ENCODE results near the gene TPH2. TPM values are rescaled to one million over a fixed set of nuclear protein-coding genes. Genes with fewer than 3 reads are reported as not detected.
A peak's percentile ranks its signal among the peaks of the same experiment; 100 is the strongest.

Gene TPH2
- not detected for polyA plus RNA-seq (2013, experiment 1 of 2)
- polyA plus RNA-seq (2013, experiment 2 of 2): not detected

DNA sequence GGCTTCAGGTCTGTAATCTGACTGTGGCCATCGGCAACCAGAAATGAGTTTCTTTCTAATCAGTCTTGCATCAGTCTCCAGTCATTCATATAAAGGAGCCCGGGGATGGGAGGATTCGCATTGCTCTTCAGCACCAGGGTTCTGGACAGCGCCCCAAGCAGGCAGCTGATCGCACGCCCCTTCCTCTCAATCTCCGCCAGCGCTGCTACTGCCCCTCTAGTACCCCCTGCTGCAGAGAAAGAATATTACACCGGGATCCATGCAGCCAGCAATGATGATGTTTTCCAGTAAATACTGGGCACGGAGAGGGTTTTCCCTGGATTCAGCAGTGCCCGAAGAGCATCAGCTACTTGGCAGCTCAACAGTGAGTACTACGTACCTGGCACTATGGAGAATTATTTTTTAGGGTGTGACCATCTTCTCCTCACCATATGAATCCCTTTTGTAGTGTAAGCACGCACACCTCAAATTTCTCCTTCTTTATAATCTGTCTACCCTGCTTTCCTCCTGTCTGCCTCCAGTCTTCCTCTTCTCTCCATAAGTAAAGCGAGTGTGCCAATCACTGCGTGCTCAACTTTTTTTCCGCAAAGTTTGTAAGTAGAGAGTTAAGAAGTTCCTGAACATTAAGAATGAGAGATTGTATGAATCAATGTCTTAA is at the start of gene TPH2:
Gene TPH2 (plus strand): TSS at position 118 of the 658 bp plus-strand sequence. CDS start 142 bp downstream, at position 260.
- Histone ChIP-seq H3K9me3 (ENCODE audit: control insufficient read depth, low read length) (no peaks in the 10 kb centered on the region), H2BK120ac (ENCODE audit: low read depth, low read length) (no peak within 1 kb of the TSS), H3K79me1 (replicated peaks; ENCODE audit: low read length, poor library complexity, severe bottlenecking) (no peaks in the 10 kb centered on the region), H4K8ac (ENCODE audit: low read length) (no peak within 1 kb of the TSS), H3K4me1 (ENCODE audit: control insufficient read depth, insufficient read depth, low read depth, low read length) (peaks cover 2% of the 10 kb centered on the region), H3K14ac (ENCODE audit: low read length in 2 of 2) (no peak within 1 kb of the TSS), H3K9ac (ENCODE audit: low read length) (no peak within 1 kb of the TSS), H3K4me2 (ENCODE audit: low read length, poor library complexity, severe bottlenecking) (no peak within 1 kb of the TSS), H3K18ac (ENCODE audit: low read depth in 1 of 2, low read length in 2 of 2) (no peak within 1 kb of the TSS), H3K4ac (ENCODE audit: low read depth in 1 of 2, low read length in 2 of 2) (no peak within 1 kb of the TSS), H2AFZ (ENCODE audit: low read depth, low read length) (no peak within 1 kb of the TSS), H2AK5ac (ENCODE audit: low read length, severe bottlenecking) (no peak within 1 kb of the TSS), H2BK5ac (ENCODE audit: low read depth, low read length, poor library complexity, severe bottlenecking) (no peak within 1 kb of the TSS), H3K27ac (ENCODE audit: low read length, poor library complexity, severe bottlenecking) (no peak within 1 kb of the TSS), H3K36me3 (ENCODE audit: control insufficient read depth in 1 of 2, insufficient read depth in 2 of 2, low read depth in 1 of 2, low read length in 2 of 2) (no peaks in the 10 kb centered on the region), H4K91ac (ENCODE audit: low read length) (no peak within 1 kb of the TSS), H3K27me3 (ENCODE audit: control insufficient read depth in 1 of 2, insufficient read depth in 1 of 2, low read length in 2 of 2) (peaks cover 14 to 15% of the 10 kb centered on the region in 2 experiments), H3K4me3 (ENCODE audit: insufficient read depth in 1 of 2, low read depth in 1 of 2, low read length in 2 of 2) (peak within 1 kb of the TSS in 1 of 2 experiments; percentile 18), H2BK15ac (ENCODE audit: low read depth, poor library complexity, severe bottlenecking) (no peak within 1 kb of the TSS), H2BK12ac (ENCODE audit: low read length in 2 of 2) (no peak within 1 kb of the TSS), H3K23ac (ENCODE audit: low read length in 2 of 2) (no peak within 1 kb of the TSS)
- WGBS: 13% methylated on average over 13 of the region's 16 CpGs
- peak; percentile 75 for DNase-seq

DNA sequence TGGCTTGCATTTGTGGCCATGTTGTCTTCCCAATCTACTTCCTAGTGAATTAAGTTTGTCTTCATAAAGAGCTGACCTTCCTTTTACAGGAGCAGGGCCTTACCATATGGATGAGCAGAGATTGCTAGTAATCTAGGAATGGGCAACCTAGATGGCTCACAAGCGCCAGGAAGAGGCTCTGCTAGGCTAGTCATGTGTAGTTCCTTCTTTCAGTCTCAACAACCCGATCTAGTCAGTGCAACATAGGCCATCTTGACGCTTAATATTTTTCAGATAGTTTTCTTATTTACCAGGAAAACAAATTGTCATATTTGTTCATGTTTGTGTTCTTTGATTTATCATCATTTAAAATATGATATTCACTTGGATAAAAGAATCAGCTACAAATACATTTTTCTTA is 48.2 kb upstream of the TPH2 start:
- H3K4me3 ChIP-seq (ENCODE audit: insufficient read depth in 1 of 2, low read depth in 1 of 2, low read length in 2 of 2): no peak overlapping the region
- H3K79me1 ChIP-seq (replicated peaks; ENCODE audit: low read length, poor library complexity, severe bottlenecking): peaks cover 8% of the 10 kb centered on the region
- H2BK120ac ChIP-seq (ENCODE audit: low read depth, low read length): peak overlapping the region; percentile 49
- no peak overlapping the region for H4K91ac ChIP-seq (ENCODE audit: low read length)
- no peaks in the 10 kb centered on the region for H3K27me3 ChIP-seq (ENCODE audit: control insufficient read depth in 1 of 2, insufficient read depth in 1 of 2, low read length in 2 of 2)
- no peaks in the 10 kb centered on the region for H3K9me3 ChIP-seq (ENCODE audit: control insufficient read depth, low read length)
- H3K18ac ChIP-seq (ENCODE audit: low read depth in 1 of 2, low read length in 2 of 2): no peak overlapping the region
- no peak overlapping the region for H3K4me2 ChIP-seq (ENCODE audit: low read length, poor library complexity, severe bottlenecking)
- H3K36me3 ChIP-seq (ENCODE audit: control insufficient read depth in 1 of 2, insufficient read depth in 2 of 2, low read depth in 1 of 2, low read length in 2 of 2): peaks cover 0 to 71% of the 10 kb centered on the region in 2 experiments
- H3K23ac ChIP-seq (ENCODE audit: low read length in 2 of 2): no peak overlapping the region
- H3K4me1 ChIP-seq (ENCODE audit: control insufficient read depth, insufficient read depth, low read depth, low read length): no peaks in the 10 kb centered on the region
- no peak overlapping the region for H2AK5ac ChIP-seq (ENCODE audit: low read length, severe bottlenecking)
- no peak overlapping the region for H3K27ac ChIP-seq (ENCODE audit: low read length, poor library complexity, severe bottlenecking)
- H3K14ac ChIP-seq (ENCODE audit: low read length in 2 of 2): no peak overlapping the region
- H2AFZ ChIP-seq (ENCODE audit: low read depth, low read length): no peak overlapping the region
- H2BK5ac ChIP-seq (ENCODE audit: low read depth, low read length, poor library complexity, severe bottlenecking): no peak overlapping the region
- no peak overlapping the region for H2BK12ac ChIP-seq (ENCODE audit: low read length in 2 of 2)
- no peak overlapping the region for H3K9ac ChIP-seq (ENCODE audit: low read length)
- no peak overlapping the region for H3K4ac ChIP-seq (ENCODE audit: low read depth in 1 of 2, low read length in 2 of 2)
- H2BK15ac ChIP-seq (ENCODE audit: low read depth, poor library complexity, severe bottlenecking): no peak overlapping the region
- DNase-seq: no peak
- WGBS: 100% methylated on average over 2 of the region's 3 CpGs
- no peak overlapping the region for H4K8ac ChIP-seq (ENCODE audit: low read length)

DNA sequence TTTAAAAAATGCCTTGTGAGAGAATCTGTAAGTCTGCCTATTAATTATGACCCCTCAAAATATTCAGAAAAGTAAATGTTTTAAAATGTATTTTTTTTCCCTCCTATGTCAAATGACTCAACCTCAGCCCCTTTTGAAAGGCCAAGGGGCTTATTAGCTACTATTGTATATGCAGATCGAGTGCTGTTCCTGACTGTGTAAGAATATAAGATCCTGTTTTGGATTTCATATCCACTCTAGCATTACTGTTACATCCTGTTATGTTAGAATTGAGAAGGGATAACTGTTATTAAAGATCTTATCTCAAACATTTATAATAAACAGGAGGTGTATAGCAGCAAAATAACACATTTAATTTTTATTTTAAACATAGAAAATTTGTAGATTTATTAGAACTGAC is 46.6 kb upstream of the TPH2 start:
- DNase-seq: no peak
- no peak overlapping the region for H2BK15ac ChIP-seq (ENCODE audit: low read depth, poor library complexity, severe bottlenecking)
- no CpG with 5 or more reads among the region's 1 CpG for WGBS
- H2AK5ac ChIP-seq (ENCODE audit: low read length, severe bottlenecking): no peak overlapping the region
- no peak overlapping the region for H4K91ac ChIP-seq (ENCODE audit: low read length)
- peaks cover 6% of the 10 kb centered on the region for H3K79me1 ChIP-seq (replicated peaks; ENCODE audit: low read length, poor library complexity, severe bottlenecking)
- no peaks in the 10 kb centered on the region for H3K4me1 ChIP-seq (ENCODE audit: control insufficient read depth, insufficient read depth, low read depth, low read length)
- no peak overlapping the region for H3K14ac ChIP-seq (ENCODE audit: low read length in 2 of 2)
- no peaks in the 10 kb centered on the region for H3K27me3 ChIP-seq (ENCODE audit: control insufficient read depth in 1 of 2, insufficient read depth in 1 of 2, low read length in 2 of 2)
- peaks cover 0 to 72% of the 10 kb centered on the region in 2 experiments for H3K36me3 ChIP-seq (ENCODE audit: control insufficient read depth in 1 of 2, insufficient read depth in 2 of 2, low read depth in 1 of 2, low read length in 2 of 2)
- no peak overlapping the region for H2BK12ac ChIP-seq (ENCODE audit: low read length in 2 of 2)
- H3K9ac ChIP-seq (ENCODE audit: low read length): no peak overlapping the region
- H3K4me3 ChIP-seq (ENCODE audit: insufficient read depth in 1 of 2, low read depth in 1 of 2, low read length in 2 of 2): no peak overlapping the region
- no peak overlapping the region for H3K4ac ChIP-seq (ENCODE audit: low read depth in 1 of 2, low read length in 2 of 2)
- no peaks in the 10 kb centered on the region for H3K9me3 ChIP-seq (ENCODE audit: control insufficient read depth, low read length)
- H4K8ac ChIP-seq (ENCODE audit: low read length): no peak overlapping the region
- H3K27ac ChIP-seq (ENCODE audit: low read length, poor library complexity, severe bottlenecking): no peak overlapping the region
- no peak overlapping the region for H3K23ac ChIP-seq (ENCODE audit: low read length in 2 of 2)
- H2BK120ac ChIP-seq (ENCODE audit: low read depth, low read length): no peak overlapping the region
- no peak overlapping the region for H3K4me2 ChIP-seq (ENCODE audit: low read length, poor library complexity, severe bottlenecking)
- no peak overlapping the region for H2AFZ ChIP-seq (ENCODE audit: low read depth, low read length)
- H2BK5ac ChIP-seq (ENCODE audit: low read depth, low read length, poor library complexity, severe bottlenecking): no peak overlapping the region
- no peak overlapping the region for H3K18ac ChIP-seq (ENCODE audit: low read depth in 1 of 2, low read length in 2 of 2)

DNA sequence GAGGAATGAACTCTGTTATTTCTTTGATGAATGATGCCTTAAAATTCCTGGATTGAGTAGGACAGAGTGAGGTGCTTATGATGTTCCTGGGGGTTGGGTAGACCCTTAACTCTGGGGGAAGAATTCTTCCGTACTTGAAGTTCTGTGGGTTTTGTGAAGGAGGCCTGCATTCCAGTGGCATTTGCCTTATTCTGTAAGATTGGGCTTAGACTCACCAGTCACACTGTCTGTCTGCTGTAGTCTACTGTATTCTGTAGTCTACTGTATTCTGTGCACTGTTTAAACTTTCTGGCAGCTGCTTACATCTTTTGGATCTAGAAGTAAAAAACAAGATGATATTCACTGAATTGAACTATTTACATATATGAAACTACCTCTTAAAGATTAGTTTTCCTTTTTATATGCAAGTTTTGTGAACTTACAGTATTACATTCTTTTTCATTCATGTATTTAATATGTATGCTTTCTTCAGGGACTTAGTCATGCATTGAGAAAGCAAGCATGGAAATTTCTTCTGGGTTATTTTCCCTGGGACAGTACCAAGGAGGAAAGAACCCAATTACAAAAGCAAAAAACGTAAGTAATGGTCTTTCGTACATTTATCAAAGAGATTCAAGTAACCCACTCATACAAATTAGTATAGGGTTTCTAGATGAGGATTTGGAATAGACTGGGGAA is 42.3 kb upstream of the TPH2 start:
- WGBS: 73% methylated on average over 1 of the region's 3 CpGs
- Histone ChIP-seq H2AFZ (ENCODE audit: low read depth, low read length) (no peak overlapping the region), H3K4me3 (ENCODE audit: insufficient read depth in 1 of 2, low read depth in 1 of 2, low read length in 2 of 2) (no peak overlapping the region), H3K9ac (ENCODE audit: low read length) (no peak overlapping the region), H2BK5ac (ENCODE audit: low read depth, low read length, poor library complexity, severe bottlenecking) (no peak overlapping the region), H3K27me3 (ENCODE audit: control insufficient read depth in 1 of 2, insufficient read depth in 1 of 2, low read length in 2 of 2) (no peaks in the 10 kb centered on the region), H3K18ac (ENCODE audit: low read depth in 1 of 2, low read length in 2 of 2) (no peak overlapping the region), H3K27ac (ENCODE audit: low read length, poor library complexity, severe bottlenecking) (no peak overlapping the region), H3K79me1 (replicated peaks; ENCODE audit: low read length, poor library complexity, severe bottlenecking) (peaks cover 3% of the 10 kb centered on the region), H3K14ac (ENCODE audit: low read length in 2 of 2) (no peak overlapping the region), H3K4ac (ENCODE audit: low read depth in 1 of 2, low read length in 2 of 2) (no peak overlapping the region), H2BK12ac (ENCODE audit: low read length in 2 of 2) (no peak overlapping the region), H3K36me3 (ENCODE audit: control insufficient read depth in 1 of 2, insufficient read depth in 2 of 2, low read depth in 1 of 2, low read length in 2 of 2) (peaks cover 2 to 77% of the 10 kb centered on the region in 2 experiments), H3K9me3 (ENCODE audit: control insufficient read depth, low read length) (no peaks in the 10 kb centered on the region), H4K8ac (ENCODE audit: low read length) (no peak overlapping the region), H2AK5ac (ENCODE audit: low read length, severe bottlenecking) (no peak overlapping the region), H3K4me2 (ENCODE audit: low read length, poor library complexity, severe bottlenecking) (no peak overlapping the region), H4K91ac (ENCODE audit: low read length) (no peak overlapping the region), H2BK15ac (ENCODE audit: low read depth, poor library complexity, severe bottlenecking) (no peak overlapping the region), H2BK120ac (ENCODE audit: low read depth, low read length) (no peak overlapping the region), H3K23ac (ENCODE audit: low read length in 2 of 2) (no peak overlapping the region), H3K4me1 (ENCODE audit: control insufficient read depth, insufficient read depth, low read depth, low read length) (no peaks in the 10 kb centered on the region)
- DNase-seq: peak; percentile 19

All from mesenchymal stem cell (in vitro differentiated cells and primary cell).